PC-3 (cell line): ENCODE data around the gene TSGA10IP. TPM values are rescaled to one million over a fixed set of nuclear protein-coding genes. Genes with fewer than 3 reads are reported as not detected.

Experiments
- ATAC-seq: fragments of 200-7000 bp; cut with Tn5 transposase; 2 replicates; pipeline ENCODE4 v1.9.1; 2020; ENCODE audit warnings: mild to moderate bottlenecking, moderate library complexity
- BruUV-seq: library from RNA; stranded (reverse); fragments of 400-500 nt; replicated peaks from 2 replicates; lab custom pipeline; 2021; lab: Mats Ljungman, UMichigan
- CTCF ChIA-PET: fragments of 300-600 bp; sonication (Branson Sonifier 250); formaldehyde crosslinking; loops from one replicate; lab custom pipeline; 2022; ENCODE audit warnings: antibody characterized with exemption; lab: Charles Lee
- POLR2A ChIA-PET: fragments of 300-600 bp; sonication (Branson Sonifier 250); formaldehyde crosslinking; loops from one replicate; lab custom pipeline; 2022; ENCODE audit warnings: antibody characterized with exemption; ENCODE audit not compliant: unreplicated experiment; lab: Charles Lee
- DNase-seq: peaks from one replicate; pipeline ENCODE4 v3.0.0-alpha.2; 2015
- H2AFZ ChIP-seq: fragments of 300-600 bp; sonication (generic); 2 replicates; pipeline ENCODE4 v1.6.0; 2016; ENCODE audit warnings: antibody characterized with exemption, low read length
- H3F3A ChIP-seq: fragments of 300-600 bp; sonication (generic); one replicate; pipeline ENCODE4 v1.6.0; 2017; ENCODE audit warnings: antibody characterized with exemption, low read length, control low read depth, mild to moderate bottlenecking; ENCODE audit not compliant: unreplicated experiment
- H3K27ac ChIP-seq: fragments of 300-600 bp; sonication (generic); 2 replicates; pipeline ENCODE4 v1.5.1; 2016; ENCODE audit warnings: mild to moderate bottlenecking, low read length
- H3K27me3 ChIP-seq: fragments of 300-600 bp; sonication (generic); 2 replicates; pipeline ENCODE4 v1.6.1; 2016; ENCODE audit warnings: low read length, mixed read lengths
- H3K36me3 ChIP-seq: fragments of 300-600 bp; sonication (generic); 2 replicates; pipeline ENCODE4 v1.6.1; 2016; ENCODE audit warnings: low read depth, mixed run types, low read length, mixed read lengths
- H3K4me1 ChIP-seq: fragments of 300-600 bp; sonication (generic); 2 replicates; pipeline ENCODE4 v1.5.1; 2016; ENCODE audit warnings: low read length; ENCODE audit not compliant: insufficient read depth
- H3K4me2 ChIP-seq: fragments of 300-600 bp; sonication (generic); 2 replicates; pipeline ENCODE4 v1.6.0; 2016; ENCODE audit warnings: low read length
- H3K4me3 ChIP-seq: fragments of 300-600 bp; sonication (generic); 2 replicates; pipeline ENCODE4 v1.5.1; 2016; ENCODE audit warnings: mild to moderate bottlenecking, low read length, mixed read lengths
- H3K79me2 ChIP-seq: fragments of 300-600 bp; sonication (generic); 2 replicates; pipeline ENCODE4 v1.6.1; 2017; ENCODE audit warnings: low read length, mixed read lengths
- H3K9ac ChIP-seq: fragments of 300-600 bp; sonication (generic); 2 replicates; pipeline ENCODE4 v1.6.0; 2016; ENCODE audit warnings: mild to moderate bottlenecking, low read length
- H3K9me2 ChIP-seq: fragments of 300-600 bp; sonication (generic); replicated peaks from 2 replicates; pipeline ENCODE4 v1.6.1; 2016; ENCODE audit warnings: mixed run types, low read length, mixed read lengths
- H3K9me3 ChIP-seq: fragments of 300-600 bp; sonication (generic); 2 replicates; pipeline ENCODE4 v1.6.1; 2016; ENCODE audit warnings: low read length, mixed read lengths
- H4K20me1 ChIP-seq: fragments of 300-600 bp; sonication (generic); 2 replicates; pipeline ENCODE4 v1.6.1; 2016; ENCODE audit warnings: low read length, mixed read lengths
- CTCF ChIP-seq: fragments of 300-600 bp; sonication (generic); conservative IDR thresholded peaks from 2 replicates; pipeline ENCODE4 v1.5.1; 2017; ENCODE audit warnings: antibody characterized with exemption, low read depth, mild to moderate bottlenecking, low read length
- EZH2 ChIP-seq: fragments of 300-600 bp; sonication (generic); IDR thresholded peaks from one replicate; pipeline ENCODE4 v1.6.1; 2017; ENCODE audit warnings: antibody characterized with exemption, mild to moderate bottlenecking, low read length; ENCODE audit not compliant: unreplicated experiment
- EZH2phosphoT487 ChIP-seq: fragments of 300-600 bp; sonication (generic); IDR thresholded peaks from 2 replicates; pipeline ENCODE4 v1.6.1; 2018; ENCODE audit warnings: mild to moderate bottlenecking, antibody characterized with exemption, low read length, borderline replicate concordance
- intact Hi-C: fragments of 100-400 bp; cut with micrococcal nuclease; formaldehyde crosslinking; loops from 2 replicates; pipeline ENCODE4 v1.9.0; 2023
- total RNA-seq: library from RNA; depleted of rRNA; stranded (reverse); fragments of >200 nt; gene quantifications from 2 replicates; pipeline ENCODE4 v1.2.3, GENCODE V29; 2014

The TSGA10IP gene
- total RNA-seq, 1 experiment from 2014 or later = not detected

DNA sequence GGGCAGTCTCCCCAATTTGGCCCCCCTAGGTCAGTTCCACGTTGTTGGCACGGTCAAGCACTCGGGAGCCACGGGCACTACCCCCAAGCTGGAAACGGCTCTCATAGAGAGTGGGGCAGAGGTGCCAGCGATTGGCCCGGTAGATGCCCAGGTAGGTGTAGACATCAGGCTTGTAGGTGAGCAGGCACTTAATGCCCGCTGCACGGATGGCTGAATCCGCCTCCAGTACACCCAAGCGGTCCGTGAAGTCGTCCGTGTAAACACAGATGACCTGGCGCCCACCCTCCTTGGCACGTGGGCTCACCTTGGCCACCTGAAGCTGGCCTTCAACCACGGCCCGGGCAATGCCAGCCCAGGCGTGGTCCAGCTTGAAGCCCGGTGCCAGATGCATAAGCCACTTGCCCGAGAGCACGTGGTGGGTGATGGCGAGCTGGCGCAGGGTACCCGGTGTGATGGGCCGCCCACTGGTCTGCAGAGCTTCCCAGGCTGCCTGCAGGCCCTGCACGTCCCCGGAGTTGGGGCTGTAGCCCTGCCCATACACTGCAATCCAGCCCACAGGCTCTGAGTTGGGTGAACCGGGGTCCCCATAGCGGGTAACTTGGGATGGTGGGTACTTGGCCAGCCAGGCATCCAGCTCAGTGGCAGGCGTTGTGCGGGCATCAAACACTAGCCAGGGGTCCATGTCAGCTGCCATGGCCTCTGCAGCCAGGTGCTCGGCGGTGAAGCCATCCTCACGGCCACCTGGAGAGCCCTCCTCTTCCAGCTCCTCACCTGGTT lies 27.7 kb upstream of the TSGA10IP start:
- peak overlapping the region; percentile 86 for H3K4me2 ChIP-seq
- H3K27me3 ChIP-seq = no peaks in the 10 kb centered on the region
- H3F3A ChIP-seq = peaks cover 6% of the 10 kb centered on the region
- peak overlapping the region; percentile 93 for H3K27ac ChIP-seq
- no TSS peak for BruUV-seq
- peaks cover 60% of the 10 kb centered on the region for H3K4me1 ChIP-seq
- no peaks in the 10 kb centered on the region for H3K9me3 ChIP-seq
- ATAC-seq (no peak), DNase-seq (peak; percentile 36)
- no peaks in the 10 kb centered on the region for H3K9me2 ChIP-seq
- ChIA-PET POLR2A (interaction anchor here (0.5 to 1.2 kb wide), 5 partner anchors 22 to 346 kb away, joined by 3 to 17 read pairs (median 3); partner anchors contain the start of genes CCDC85B and FIBP), CTCF (interaction anchor here (0.6 kb wide), 1 partner anchor 17 kb away, joined by 3 read pairs; no protein-coding TSS in a partner anchor)
- TF ChIP-seq EZH2phosphoT487 = no peak
- TF ChIP-seq EZH2 = no peak
- no peak for TF ChIP-seq CTCF
- peak overlapping the region; percentile 92 for H3K9ac ChIP-seq
- peak overlapping the region; percentile 76 for H3K4me3 ChIP-seq
- intact Hi-C loops = no loop called here
- H4K20me1 ChIP-seq = 0 out of 2 replicates have a peak, but pooled peaks cover 6% of the 10 kb centered on the region
- H2AFZ ChIP-seq = no peak overlapping the region
- peaks cover 9% of the 10 kb centered on the region; the same call in 1 of the 2 replicates for H3K36me3 ChIP-seq
- peaks cover 88% of the 10 kb centered on the region for H3K79me2 ChIP-seq

DNA sequence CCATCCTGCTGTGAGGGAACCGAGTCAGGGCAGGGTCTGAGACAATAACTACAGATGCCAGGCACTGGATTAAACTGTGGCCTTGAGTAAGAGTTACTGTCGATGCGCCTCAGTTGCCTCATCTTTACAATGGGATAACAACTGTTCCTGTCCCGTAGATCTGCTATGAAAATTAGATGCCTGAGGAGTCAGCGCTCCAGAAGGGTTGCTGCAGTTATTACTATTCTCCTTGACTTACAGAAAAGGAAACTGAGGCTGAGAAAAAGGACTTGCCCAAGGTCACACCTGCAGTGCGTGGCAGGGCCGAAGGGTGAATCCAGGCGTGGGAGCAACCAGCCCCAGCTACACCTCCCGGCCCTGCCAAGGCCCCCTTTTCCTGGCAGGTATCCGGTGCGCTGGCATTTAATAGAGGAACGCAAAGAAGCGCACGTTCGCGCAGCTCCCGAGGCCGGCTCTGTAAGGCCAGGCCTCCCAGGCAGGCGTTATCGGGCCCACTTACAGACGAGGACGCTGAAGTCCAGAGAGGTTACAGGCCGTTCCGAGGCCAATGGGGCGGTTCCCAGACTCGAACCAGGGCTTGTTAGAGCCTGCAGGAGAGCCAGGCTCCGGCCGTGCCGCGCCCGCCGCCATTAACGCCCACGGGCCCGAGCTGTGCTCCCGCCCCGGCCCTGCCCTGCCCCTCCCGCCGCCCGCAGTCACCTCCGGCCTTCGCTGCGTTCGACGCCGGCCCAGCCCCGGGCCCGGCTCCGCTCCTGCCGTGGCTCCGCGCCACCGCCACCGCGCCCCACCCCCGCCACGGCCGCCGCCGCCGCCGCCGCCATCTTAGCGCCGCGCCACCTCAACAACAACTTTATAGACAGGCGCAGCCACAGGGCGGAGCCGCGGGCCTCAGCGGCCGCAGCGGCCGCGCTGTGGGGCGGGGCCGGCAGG lies 26.8 kb upstream of the TSGA10IP start, which contains the start of gene C11orf68:
TSS of gene C11orf68 (minus strand) at position 852 of the 930 bp plus-strand sequence. CDS start at position 821, 31 bp downstream.
- Histone ChIP-seq H3K9me3 (no peaks in the 10 kb centered on the region), H3K79me2 (peaks cover 81% of the 10 kb centered on the region), H3K4me2 (peak within 1 kb of the TSS; percentile 93), H4K20me1 (0 out of 2 replicates have a peak, but pooled peaks cover 6% of the 10 kb centered on the region), H3K27me3 (no peaks in the 10 kb centered on the region), H2AFZ (peak within 1 kb of the TSS; percentile 58), H3K36me3 (peaks cover 17% of the 10 kb centered on the region; the same call in 1 of the 2 replicates), H3F3A (peaks cover 8% of the 10 kb centered on the region), H3K4me3 (peak within 1 kb of the TSS; percentile 82), H3K9ac (peak within 1 kb of the TSS; percentile 92), H3K4me1 (peaks cover 52% of the 10 kb centered on the region), H3K27ac (peak within 1 kb of the TSS; percentile 93), H3K9me2 (no peaks in the 10 kb centered on the region)
- ChIA-PET CTCF (interaction anchor here (0.6 kb wide), 1 partner anchor 18 kb away, joined by 3 read pairs; no protein-coding TSS in a partner anchor), POLR2A (interaction anchor here (0.5 to 1.2 kb wide), 6 partner anchors 23 to 345 kb away, joined by 3 to 17 read pairs (median 3); partner anchors contain the start of genes CCDC85B and FIBP)
- BruUV-seq = TSS peak; percentile 64
- no peak for TF ChIP-seq CTCF
- no peak for TF ChIP-seq EZH2phosphoT487
- TF ChIP-seq EZH2 = no peak
- peak; percentile 50 for DNase-seq
- intact Hi-C loops = no loop called here
- peak; percentile 9 for ATAC-seq
